Fibroblast of villous mesenchyme (primary cell): ENCODE results near the gene TUBB. TPM values are rescaled to one million over a fixed set of nuclear protein-coding genes. Genes with fewer than 3 reads are reported as not detected.
A peak's percentile ranks its signal among the peaks of the same experiment; 100 is the strongest.

Experiments used
- DNase-seq: peaks from one replicate; pipeline ENCODE4 v3.0.0-alpha.2; 2010; ENCODE audit warnings: low read depth
- H3K4me3 ChIP-seq: 2 replicates; pipeline ENCODE4 v1.5.1; 2011; ENCODE audit warnings: low read depth, mild to moderate bottlenecking, low read length
- CTCF ChIP-seq: IDR thresholded peaks from 2 replicates; pipeline ENCODE4 v1.5.1; 2012; ENCODE audit warnings: low read depth, mild to moderate bottlenecking, low read length; ENCODE audit not compliant: insufficient read depth
- total RNA-seq: library from RNA; depleted of rRNA; stranded (reverse); fragments of >200 nt; gene quantifications from 2 replicates; pipeline ENCODE4 v1.2.3, GENCODE V29; 2012

TUBB gene
- total RNA-seq, 1 donor = 713 TPM

- H3K4me3 ChIP-seq = peak overlapping the region; percentile 22
- DNase-seq = no peak
- no peak for TF ChIP-seq CTCF
Observed at GRCh38 chr6:30679765-30680535, 40.2 kb upstream of the TUBB start.

GRCh38 chr6:30681766-30682142 is 38.4 kb upstream of the TUBB start:
- DNase-seq = no peak
- no peak for TF ChIP-seq CTCF
- H3K4me3 ChIP-seq = peak overlapping the region; percentile 91

- TF ChIP-seq CTCF = no peak
- peak overlapping the region; percentile 91 for H3K4me3 ChIP-seq
- DNase-seq = peak; percentile 88
Observed at GRCh38 chr6:30682143-30683117, 37.7 kb upstream of the TUBB start.

- DNase-seq = no peak
Observed at GRCh38 chr6:30683183-30683979, 36.8 kb upstream of the TUBB start.

GRCh38 chr6:30683980-30684338 is 36.2 kb upstream of the TUBB start:
- TF ChIP-seq CTCF = no peak
- DNase-seq = no peak
- peak overlapping the region; percentile 91 for H3K4me3 ChIP-seq

More at GRCh38 chr6:30683183-30683979, 36.8 kb upstream of the TUBB start:
- peak overlapping the region; percentile 91 for H3K4me3 ChIP-seq
- TF ChIP-seq CTCF = no peak

GRCh38 chr6:30684386-30685156 is 35.6 kb upstream of the TUBB start:
- no peak for TF ChIP-seq CTCF
- peak overlapping the region; percentile 91 for H3K4me3 ChIP-seq
- peak; percentile 43 for DNase-seq
